HG03159 (cell line): ENCODE measurements around the gene LARP1.

ENCODE experiments used
- ATAC-seq: cut with Tn5 transposase; IDR thresholded peaks from one replicate; pipeline ENCODE4 v1.9.1; 2021; ENCODE audit warnings: mild to moderate bottlenecking, moderate library complexity; ENCODE audit not compliant: unreplicated experiment

Gene LARP1

GRCh38 chr5:154850255-154851062, 95.3 kb downstream of the LARP1 start, which contains the start of gene FAXDC2:
FAXDC2 (minus strand) TSS chr5:154850603; CDS start chr5:154838178, 12,425 bp downstream.
- ATAC-seq = no peak

GRCh38 chr5:154851351-154851750, 96.2 kb downstream of the LARP1 start:
- ATAC-seq = no peak

DNA sequence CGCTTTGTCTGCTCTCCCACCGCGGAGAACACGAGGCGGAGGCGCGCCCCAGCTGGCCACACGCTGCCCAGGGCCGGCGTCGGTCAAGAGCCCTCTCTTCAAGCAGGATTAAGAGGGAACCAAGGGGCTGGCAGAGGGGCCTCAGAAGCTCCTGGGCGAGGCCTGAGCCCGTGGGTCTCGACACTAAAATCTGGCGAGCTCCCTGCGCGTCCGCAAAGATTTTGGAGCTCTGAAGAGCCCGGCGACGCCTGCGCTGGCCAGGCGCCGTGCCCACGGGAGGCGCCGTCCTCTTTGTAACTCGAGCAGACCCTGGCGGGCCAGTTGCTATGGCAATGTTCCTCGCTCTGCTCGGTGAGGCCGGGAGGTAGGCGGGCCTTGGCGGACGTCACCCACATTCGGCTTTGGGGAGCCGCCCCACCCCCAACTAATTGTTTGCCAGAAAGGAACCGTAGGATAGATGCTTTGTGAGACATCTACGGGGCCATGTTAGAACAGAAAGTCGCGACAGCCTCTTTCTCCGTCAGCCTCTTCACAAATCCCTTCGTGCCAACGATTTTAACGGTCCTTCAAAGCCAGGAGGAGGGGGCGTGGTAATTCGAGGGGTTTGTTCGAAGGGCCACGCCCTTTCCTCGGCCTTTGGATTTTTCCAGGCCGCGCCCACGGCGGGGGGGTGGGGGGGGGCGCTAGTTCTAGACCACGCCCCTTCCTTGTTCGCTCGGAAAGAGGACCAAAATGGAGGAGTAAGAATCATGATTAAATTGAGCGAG, 102.5 kb downstream of the LARP1 start:
- peak; percentile 56 for ATAC-seq

GRCh38 chr5:154858297-154858971, 103.3 kb downstream of the LARP1 start, which contains the start of gene CNOT8:
CNOT8 (plus strand) TSS chr5:154858627; CDS start chr5:154863279, 4,652 bp downstream.
- peak; percentile 76 for ATAC-seq

- peak; percentile 22 for ATAC-seq
These were observed 104.0 kb downstream of the LARP1 start for GRCh38 chr5:154858972-154859871.

- no peak for ATAC-seq
These were observed 104.9 kb downstream of the LARP1 start for GRCh38 chr5:154860123-154860522.

- no peak for ATAC-seq
These were observed 105.6 kb downstream of the LARP1 start for GRCh38 chr5:154860765-154861164.

DNA sequence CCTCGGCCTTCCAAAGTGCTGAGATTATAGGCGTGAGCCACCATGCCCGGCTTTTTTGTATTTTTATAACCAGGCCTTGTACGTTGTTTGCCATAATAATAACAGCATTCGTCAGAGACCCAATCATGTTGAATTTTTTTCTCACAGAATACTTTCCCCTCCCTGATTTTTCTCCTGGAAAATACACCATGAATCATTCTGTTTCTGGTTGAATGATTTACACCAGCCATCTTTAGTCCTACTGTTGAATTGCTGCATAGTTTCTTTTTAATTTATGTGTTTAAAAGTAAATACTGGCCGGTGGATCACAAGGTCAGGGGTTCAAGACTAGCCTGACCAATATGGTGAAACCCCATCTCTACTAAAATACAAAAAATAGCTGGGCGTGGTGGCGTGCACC, 106.8 kb downstream of the LARP1 start:
- no peak for ATAC-seq

DNA sequence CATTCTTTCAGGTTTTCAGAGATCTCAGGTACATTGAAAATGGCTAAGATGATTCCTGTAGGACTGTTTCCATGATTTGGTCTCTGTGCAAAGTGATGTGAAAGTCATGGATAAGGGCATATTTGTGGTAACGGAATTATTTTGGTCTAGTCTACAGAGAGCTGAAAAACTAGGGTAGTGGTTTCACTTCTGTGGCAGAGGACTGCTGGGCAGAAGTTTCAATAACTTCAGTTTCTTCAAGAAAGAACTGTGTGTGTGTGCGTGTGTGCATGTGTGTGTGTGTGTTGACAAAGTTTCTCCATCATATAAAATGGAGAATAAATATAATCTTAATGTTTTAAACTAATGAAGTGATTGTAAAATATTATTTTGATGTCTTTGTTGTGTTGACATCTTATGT, 107.6 kb downstream of the LARP1 start:
- ATAC-seq = no peak

GRCh38 chr5:154863291-154864080, 108.3 kb downstream of the LARP1 start:
- no peak for ATAC-seq

DNA sequence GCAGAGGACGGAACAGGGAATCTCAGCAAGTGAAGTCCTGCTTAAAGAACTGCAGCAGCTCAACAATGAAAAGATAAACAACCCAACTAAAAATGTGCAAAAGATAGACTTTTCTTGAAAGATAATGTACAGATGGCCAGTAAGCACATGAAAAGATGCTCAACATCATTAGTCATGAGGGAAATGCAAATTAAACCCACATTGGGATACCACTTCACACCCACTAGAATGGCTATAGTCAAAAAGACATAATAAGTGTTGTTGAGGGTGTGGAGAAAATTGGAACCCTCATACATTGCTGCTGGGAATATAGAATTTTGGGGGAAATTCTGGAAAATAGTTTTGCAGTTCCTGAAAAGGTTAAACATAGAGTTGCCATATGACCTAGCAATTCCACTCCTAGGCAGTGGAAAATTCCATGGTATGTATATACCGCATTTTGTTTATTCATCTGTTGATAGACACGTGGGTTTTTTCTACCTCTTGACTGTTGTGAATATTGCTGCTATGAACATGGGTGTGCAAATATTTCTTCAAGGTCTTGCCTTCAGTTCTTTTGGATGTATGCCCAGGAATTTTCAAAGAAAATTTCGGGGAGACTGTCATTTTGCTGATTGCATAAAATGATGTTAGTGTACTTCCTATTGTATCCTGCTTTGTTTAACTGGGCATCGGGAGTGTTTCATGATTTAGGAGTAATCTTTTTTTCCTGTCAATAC, 110.4 kb downstream of the LARP1 start:
- no peak for ATAC-seq

- ATAC-seq = no peak
These were observed 111.7 kb downstream of the LARP1 start for GRCh38 chr5:154866841-154867240.
